LoVo (cell line): Measurements from ENCODE around the gene NUBPL.
"Not testable (repeated sequence)": the region's sequence is repeated elsewhere in the genome, so short reads cannot be mapped to it uniquely, and the experiment has no call there.

Experiments
- DNase-seq: peaks from one replicate; pipeline ENCODE4 v3.0.0-alpha.2; 2016; ENCODE audit warnings: low spot score

NUBPL gene

GRCh38 chr14:31880935-31881334 lies 319.7 kb downstream of the NUBPL start:
- peak; percentile 63 for DNase-seq

- no peak for DNase-seq
These were observed 320.5 kb downstream of the NUBPL start for GRCh38 chr14:31881531-31882310.

- no peak for DNase-seq
These were observed 323.0 kb downstream of the NUBPL start for GRCh38 chr14:31884238-31884637.

- DNase-seq = peak; percentile 26
These were observed 323.7 kb downstream of the NUBPL start for GRCh38 chr14:31884776-31885379.

GRCh38 chr14:31886156-31886835 lies 325.1 kb downstream of the NUBPL start:
- DNase-seq = no peak

- DNase-seq = no peak
These were observed 326.9 kb downstream of the NUBPL start for GRCh38 chr14:31887929-31888580.

- no peak for DNase-seq
These were observed 328.1 kb downstream of the NUBPL start for GRCh38 chr14:31889297-31889696.

- DNase-seq = not testable (repeated sequence)
These were observed 329.0 kb downstream of the NUBPL start for GRCh38 chr14:31890202-31890601.

- peak; percentile 38 for DNase-seq
These were observed 332.1 kb downstream of the NUBPL start for GRCh38 chr14:31893221-31893757.

GRCh38 chr14:31894351-31894750 lies 333.1 kb downstream of the NUBPL start:
- DNase-seq = no peak

- no peak for DNase-seq
These were observed 334.0 kb downstream of the NUBPL start for GRCh38 chr14:31895206-31895605.

GRCh38 chr14:31895646-31896045 lies 334.4 kb downstream of the NUBPL start:
- DNase-seq = no peak

GRCh38 chr14:31897581-31898186 lies 336.5 kb downstream of the NUBPL start:
- no peak for DNase-seq

- DNase-seq = no peak
These were observed 337.8 kb downstream of the NUBPL start for GRCh38 chr14:31898838-31899528.

GRCh38 chr14:31902002-31902401 lies 340.8 kb downstream of the NUBPL start:
- DNase-seq = peak; percentile 70

- DNase-seq = no peak
These were observed 341.9 kb downstream of the NUBPL start for GRCh38 chr14:31902945-31903646.

GRCh38 chr14:31909977-31910376 lies 348.8 kb downstream of the NUBPL start:
- DNase-seq = no peak
